GM12892 (cell line): Measurements from ENCODE around the gene CPA5.

Experiments
- POLR2A ChIP-seq: IDR thresholded peaks from 2 replicates; pipeline ENCODE4 v1.6.1; 2011; ENCODE audit warnings: low read depth, low read length, control low read depth
- POLR2AphosphoS5 ChIP-seq: IDR thresholded peaks from 2 replicates; pipeline ENCODE4 v1.6.1; 2011; ENCODE audit warnings: low read depth, low read length, control low read depth
- TAF1 ChIP-seq: IDR thresholded peaks from 2 replicates; pipeline ENCODE4 v1.6.1; 2011; ENCODE audit warnings: low read depth, mild to moderate bottlenecking, control low read depth, low read length, borderline replicate concordance

DNA sequence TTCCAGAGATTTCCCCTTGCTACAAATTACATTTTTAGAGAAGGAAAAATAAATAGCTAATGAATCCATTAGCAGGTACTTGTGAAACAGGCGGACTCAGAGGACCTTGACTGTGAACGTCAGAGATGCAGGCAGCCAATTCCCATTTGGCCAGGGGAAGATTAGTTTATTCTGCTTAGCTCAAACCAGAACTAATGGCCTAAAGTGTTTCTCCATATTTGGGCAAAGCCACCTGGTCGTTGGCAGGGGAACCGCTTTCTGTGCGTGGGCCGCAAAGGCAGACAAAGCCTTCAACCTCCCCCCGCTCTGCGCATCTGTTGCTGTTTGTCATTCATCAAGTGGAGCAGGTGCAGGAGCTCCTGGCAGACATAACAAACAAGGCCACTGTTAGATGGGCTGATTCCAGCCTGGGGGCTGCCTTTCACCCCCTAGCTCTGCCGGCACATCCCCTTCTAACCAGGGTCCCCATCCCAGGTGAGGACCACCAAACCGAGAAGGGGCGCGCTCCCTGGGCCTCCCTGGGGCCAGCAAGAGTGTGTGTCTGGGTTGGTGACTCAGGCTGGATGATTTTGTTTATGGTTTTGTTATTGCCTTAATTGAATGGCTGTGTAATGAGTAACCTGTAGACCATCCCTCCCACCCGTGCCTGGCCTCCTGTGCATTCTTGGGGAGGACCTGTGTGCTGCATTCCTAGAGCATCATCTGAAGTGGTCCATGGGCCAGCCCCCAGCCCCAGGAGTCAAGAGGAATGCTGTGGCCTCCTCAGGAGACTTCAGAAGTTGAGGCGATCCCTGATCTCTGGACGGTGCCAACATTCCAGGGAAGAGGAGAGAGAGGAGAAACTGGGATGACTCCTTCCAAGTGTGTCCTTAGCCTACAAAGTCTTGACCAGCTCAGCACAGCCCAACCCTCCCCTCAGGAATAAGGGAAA is 21.2 kb downstream of the CPA5 start:
- peak; percentile 77; the same call in 1 of the 2 replicates for TF ChIP-seq POLR2AphosphoS5
- peak; percentile 74 for TF ChIP-seq POLR2A
- TF ChIP-seq TAF1, result no peak
